ENCODE data around the gene FAM241A. TPM values are rescaled to one million over a fixed set of nuclear protein-coding genes. Genes with fewer than 3 reads are reported as not detected.
A peak's percentile ranks its signal among the peaks of the same experiment; 100 is the strongest.

FAM241A gene
- total and polyA plus RNA-seq, 2 donors (not counting 3 experiments of a cell fraction or from before 2014, with no cell fraction given) = 3.2 to 9.1 TPM

- Histone ChIP-seq H3K27me3 (ENCODE audit: control insufficient read depth in 2 of 2, insufficient read depth in 2 of 2, low read length in 2 of 2) (no peaks in the 10 kb centered on the region), H3K9me3 (replicated peaks; ENCODE audit: control insufficient read depth, insufficient read depth, low read length) (no peaks in the 10 kb centered on the region), H3K4me2 (ENCODE audit: insufficient read depth, low read length) (no peak overlapping the region), H2AFZ (ENCODE audit: low read depth, low read length) (no peak overlapping the region), H3K36me3 (ENCODE audit: control insufficient read depth in 2 of 2, extremely low read depth in 1 of 2, insufficient read depth in 2 of 2, low read length in 2 of 2) (no peaks in the 10 kb centered on the region), H3K4me1 (ENCODE audit: control insufficient read depth, extremely low read depth, insufficient read depth, low read length) (no peaks in the 10 kb centered on the region), H4K20me1 (replicated peaks; ENCODE audit: control insufficient read depth, extremely low read depth, insufficient read depth, low read length) (no peaks in the 10 kb centered on the region), H3K27ac (ENCODE audit: insufficient read depth, low read depth, low read length) (no peak overlapping the region), H3K9me1 (replicated peaks; ENCODE audit: control insufficient read depth, extremely low read depth, insufficient read depth, low read length) (no peaks in the 10 kb centered on the region), H3K4me3 (replicated peaks in 1 of 3; ENCODE audit: insufficient read depth in 1 of 3, low read depth in 1 of 3, low read length in 3 of 3) (no peak overlapping the region), H3K79me2 (ENCODE audit: control insufficient read depth, insufficient read depth, low read length) (no peaks in the 10 kb centered on the region), H3K9ac (replicated peaks; ENCODE audit: extremely low read depth, insufficient read depth, low read length) (no peak overlapping the region)
- ChIA-PET POLR2A (no interaction called here), CTCF (interaction anchor here (0.6 to 5.4 kb wide), 7 partner anchors 9 to 114 kb away, joined by 3 to 55 read pairs (median 18); partner anchors contain the start of gene AP1AR)
- DNase-seq (ENCODE audit: low read depth, low spot score) = no peak
- TF ChIP-seq POLR2A (IDR thresholded peaks at IDR 0.05; ENCODE audit: low read depth, low read length) (no peak), MYC (IDR thresholded peaks at IDR 0.05; ENCODE audit: low read depth, low read length) (no peak)
- intact Hi-C loops (cut with micrococcal nuclease) (loop anchor here (5.0 kb wide), 1 partner anchor 554 kb away; no protein-coding TSS in a partner anchor), dilution Hi-C loops (cut with MboI; ENCODE audit: extremely low pct_ligation_motif_present, low sequenced_read_pairs) (no loop called here)
- FAIRE-seq = no peak
- BruUV-seq (replicated peaks) = no TSS peak
Observed at GRCh38 chr4:112213091-112213490, 67.8 kb downstream of the FAM241A start.

GRCh38 chr4:112213856-112214255 lies 68.6 kb downstream of the FAM241A start:
- CTCF ChIA-PET = interaction anchor here (0.6 to 5.4 kb wide), 19 partner anchors 10 to 391 kb away, joined by 3 to 55 read pairs (median 6); partner anchors contain the start of gene AP1AR
- POLR2A ChIA-PET = no interaction called here
- no peaks in the 10 kb centered on the region for H3K4me1 ChIP-seq (ENCODE audit: control insufficient read depth, extremely low read depth, insufficient read depth, low read length)
- H3K27ac ChIP-seq (ENCODE audit: insufficient read depth, low read depth, low read length) = no peak overlapping the region
- H3K79me2 ChIP-seq (ENCODE audit: control insufficient read depth, insufficient read depth, low read length) = no peaks in the 10 kb centered on the region
- H3K4me2 ChIP-seq (ENCODE audit: insufficient read depth, low read length) = no peak overlapping the region
- dilution Hi-C loops (cut with MboI; ENCODE audit: extremely low pct_ligation_motif_present, low sequenced_read_pairs) = no loop called here
- H4K20me1 ChIP-seq (replicated peaks; ENCODE audit: control insufficient read depth, extremely low read depth, insufficient read depth, low read length) = no peaks in the 10 kb centered on the region
- peak; percentile 19 for DNase-seq (ENCODE audit: low read depth, low spot score)
- H2AFZ ChIP-seq (ENCODE audit: low read depth, low read length) = no peak overlapping the region
- H3K4me3 ChIP-seq (replicated peaks in 1 of 3; ENCODE audit: insufficient read depth in 1 of 3, low read depth in 1 of 3, low read length in 3 of 3) = no peak overlapping the region
- H3K36me3 ChIP-seq (ENCODE audit: control insufficient read depth in 2 of 2, extremely low read depth in 1 of 2, insufficient read depth in 2 of 2, low read length in 2 of 2) = no peaks in the 10 kb centered on the region
- no peaks in the 10 kb centered on the region for H3K9me3 ChIP-seq (replicated peaks; ENCODE audit: control insufficient read depth, insufficient read depth, low read length)
- BruUV-seq (replicated peaks) = no TSS peak
- H3K9me1 ChIP-seq (replicated peaks; ENCODE audit: control insufficient read depth, extremely low read depth, insufficient read depth, low read length) = no peaks in the 10 kb centered on the region
- FAIRE-seq = no peak
- H3K9ac ChIP-seq (replicated peaks; ENCODE audit: extremely low read depth, insufficient read depth, low read length) = no peak overlapping the region
- intact Hi-C loops (cut with micrococcal nuclease) = loop anchor here (1.0 to 5.0 kb wide), 3 partner anchors 17 to 553 kb away; partner anchors contain the start of gene AP1AR
- TF ChIP-seq, protein P1, sequence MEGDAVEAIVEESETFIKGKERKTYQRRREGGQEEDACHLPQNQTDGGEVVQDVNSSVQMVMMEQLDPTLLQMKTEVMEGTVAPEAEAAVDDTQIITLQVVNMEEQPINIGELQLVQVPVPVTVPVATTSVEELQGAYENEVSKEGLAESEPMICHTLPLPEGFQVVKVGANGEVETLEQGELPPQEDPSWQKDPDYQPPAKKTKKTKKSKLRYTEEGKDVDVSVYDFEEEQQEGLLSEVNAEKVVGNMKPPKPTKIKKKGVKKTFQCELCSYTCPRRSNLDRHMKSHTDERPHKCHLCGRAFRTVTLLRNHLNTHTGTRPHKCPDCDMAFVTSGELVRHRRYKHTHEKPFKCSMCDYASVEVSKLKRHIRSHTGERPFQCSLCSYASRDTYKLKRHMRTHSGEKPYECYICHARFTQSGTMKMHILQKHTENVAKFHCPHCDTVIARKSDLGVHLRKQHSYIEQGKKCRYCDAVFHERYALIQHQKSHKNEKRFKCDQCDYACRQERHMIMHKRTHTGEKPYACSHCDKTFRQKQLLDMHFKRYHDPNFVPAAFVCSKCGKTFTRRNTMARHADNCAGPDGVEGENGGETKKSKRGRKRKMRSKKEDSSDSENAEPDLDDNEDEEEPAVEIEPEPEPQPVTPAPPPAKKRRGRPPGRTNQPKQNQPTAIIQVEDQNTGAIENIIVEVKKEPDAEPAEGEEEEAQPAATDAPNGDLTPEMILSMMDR (IDR thresholded peaks at IDR 0.05; ENCODE audit: extremely low read depth in 1 of 2, insufficient read depth in 1 of 2, low read depth in 1 of 2, low read length in 2 of 2) = no peak
- no peak for TF ChIP-seq FOS (IDR thresholded peaks at IDR 0.05; ENCODE audit: borderline replicate concordance, insufficient read depth, low read length)
- TF ChIP-seq JUN (IDR thresholded peaks at IDR 0.05; ENCODE audit: borderline replicate concordance, insufficient read depth, insufficient read length, low read depth) = no peak
- TF ChIP-seq GATA2 (IDR thresholded peaks at IDR 0.05; ENCODE audit: insufficient read depth, insufficient read length, low read depth, low read length) = no peak
- TF ChIP-seq MYC (IDR thresholded peaks at IDR 0.05; ENCODE audit: low read depth, low read length) = no peak
- TF ChIP-seq MAX (IDR thresholded peaks at IDR 0.05; ENCODE audit: insufficient read depth, insufficient read length) = no peak
- TF ChIP-seq POLR2AphosphoS5 (IDR thresholded peaks at IDR 0.05; ENCODE audit: insufficient read depth, low read depth, low read length) = no peak
- no peak for TF ChIP-seq EZH2 (IDR thresholded peaks at IDR 0.05; ENCODE audit: borderline replicate concordance, low read depth, low read length, severe bottlenecking)
- no peak for TF ChIP-seq POLR2A (IDR thresholded peaks at IDR 0.05; ENCODE audit: low read depth, low read length)
- H3K27me3 ChIP-seq (ENCODE audit: control insufficient read depth in 2 of 2, insufficient read depth in 2 of 2, low read length in 2 of 2) = no peaks in the 10 kb centered on the region

All from endothelial cell of umbilical vein (primary cell).